GM18873 (cell line): ENCODE data around the gene TAAR1.
"Not testable (repeated sequence)": the region's sequence is repeated elsewhere in the genome, so short reads cannot be mapped to it uniquely, and the experiment has no call there.

ENCODE experiments used
- ATAC-seq: cut with Tn5 transposase; IDR thresholded peaks from one replicate; pipeline ENCODE4 v1.9.1; 2021; ENCODE audit warnings: mild to moderate bottlenecking, moderate library complexity, moderate number of reproducible peaks; ENCODE audit not compliant: unreplicated experiment, low FRiP score

The TAAR1 gene

DNA sequence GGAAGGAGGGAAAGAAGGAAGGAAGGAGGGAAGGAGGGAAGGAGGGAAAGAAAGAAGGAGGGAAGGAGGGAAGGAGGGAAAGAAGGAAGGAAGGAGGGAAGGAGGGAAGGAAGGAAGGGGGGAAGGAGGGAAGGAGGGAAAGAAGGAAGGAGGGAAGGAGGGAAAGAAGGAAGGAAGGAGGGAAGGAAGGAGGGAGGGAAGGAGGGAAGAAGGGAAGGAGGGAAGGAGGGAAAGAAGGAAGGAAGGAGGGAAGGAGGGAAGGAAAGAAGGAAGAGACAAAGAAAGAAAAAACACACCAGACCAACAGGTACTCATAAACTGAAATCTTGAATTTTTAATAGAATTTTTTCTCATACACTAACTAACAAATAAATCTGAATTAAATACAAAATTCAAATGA, 58.1 kb downstream of the TAAR1 start:
- not testable (repeated sequence) for ATAC-seq

DNA sequence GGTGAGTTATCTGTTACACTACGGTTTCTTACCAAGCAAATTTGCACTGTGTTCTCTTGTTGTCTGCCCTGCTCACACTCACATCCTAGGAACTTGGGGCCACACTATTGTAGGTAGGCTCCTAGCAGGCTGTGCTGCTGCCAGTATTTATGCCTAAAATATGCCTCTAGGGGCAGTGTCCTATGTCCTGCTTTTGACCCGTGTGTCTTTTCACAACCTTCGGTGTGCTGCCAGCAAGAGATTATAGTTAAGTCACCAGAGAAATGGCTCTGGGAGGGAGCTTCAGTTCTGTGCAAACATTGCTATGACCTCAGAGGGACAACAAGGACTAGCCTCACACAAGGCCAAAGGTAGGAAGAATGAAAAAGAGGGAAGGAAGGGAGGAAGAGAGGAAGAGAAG, 60.5 kb downstream of the TAAR1 start:
- ATAC-seq = no peak

DNA sequence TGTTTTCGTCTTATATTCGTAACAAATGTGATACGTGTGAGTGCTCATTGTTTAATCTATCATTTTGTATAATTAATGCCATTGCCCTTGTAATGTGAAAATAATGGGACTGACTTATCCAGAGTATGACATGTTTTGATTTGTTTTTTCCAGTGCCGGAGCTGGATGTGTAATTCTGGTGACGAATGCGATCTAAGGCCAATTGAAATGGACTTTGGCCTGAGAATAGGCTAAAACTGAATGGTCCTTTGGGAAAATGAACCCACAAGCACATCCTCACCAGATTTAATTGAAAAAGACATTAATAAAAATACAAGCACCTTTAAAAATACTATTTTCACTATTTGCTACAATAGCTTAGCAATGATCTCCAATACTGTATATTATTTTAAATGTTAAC, 62.8 kb downstream of the TAAR1 start:
- no peak for ATAC-seq
